MCF 10A (cell line): ENCODE data around the gene TMEM219. TPM values are rescaled to one million over a fixed set of nuclear protein-coding genes. Genes with fewer than 3 reads are reported as not detected.
"Not testable (repeated sequence)": the region's sequence is repeated elsewhere in the genome, so short reads cannot be mapped to it uniquely, and the experiment has no call there.

Source experiments
- BruUV-seq: library from RNA; stranded (reverse); fragments of 400-500 nt; replicated peaks from 2 replicates; lab custom pipeline; 2021; lab: Mats Ljungman, UMichigan
- CTCF ChIA-PET: fragments of 300-600 bp; sonication (Branson Sonifier 250); formaldehyde crosslinking; extraction: SDS; loops from one replicate; lab custom pipeline; 2021; ENCODE audit warnings: antibody characterized with exemption, inconsistent platforms; lab: Yijun Ruan, JAX
- POLR2A ChIA-PET: fragments of 300-600, 350-650 bp; sonication (Branson Sonifier 250); formaldehyde crosslinking; extraction: SDS; loops from one replicate; lab custom pipeline; 2020; ENCODE audit warnings: antibody characterized with exemption, inconsistent platforms; lab: Yijun Ruan, JAX
- DNase-seq: peaks from one replicate; pipeline ENCODE4 v3.0.0-alpha.2; 2018; ENCODE audit not compliant: unreplicated experiment
- H3K27ac Mint-ChIP-seq: one replicate; pipeline ENCODE4 v1.8.0; 2022; ENCODE audit warnings: mild to moderate bottlenecking, low read depth, mixed read lengths; ENCODE audit not compliant: unreplicated experiment
- H3K27me3 Mint-ChIP-seq: one replicate; pipeline ENCODE4 v1.8.0; 2022; ENCODE audit warnings: mixed read lengths; ENCODE audit not compliant: insufficient read depth, unreplicated experiment
- H3K36me3 Mint-ChIP-seq: one replicate; pipeline ENCODE4 v1.8.0; 2022; ENCODE audit warnings: mild to moderate bottlenecking, moderate library complexity, mixed read lengths; ENCODE audit not compliant: insufficient read depth, unreplicated experiment
- H3K4me1 Mint-ChIP-seq: one replicate; pipeline ENCODE4 v1.8.0; 2022; ENCODE audit warnings: mixed read lengths; ENCODE audit not compliant: insufficient read depth, unreplicated experiment
- H3K4me3 Mint-ChIP-seq: one replicate; pipeline ENCODE4 v1.8.0; 2022; ENCODE audit warnings: mild to moderate bottlenecking, moderate library complexity, mixed read lengths; ENCODE audit not compliant: unreplicated experiment
- H3K9me3 Mint-ChIP-seq: one replicate; pipeline ENCODE4 v1.8.0; 2022; ENCODE audit warnings: mixed read lengths; ENCODE audit not compliant: unreplicated experiment
- CTCF ChIP-seq: fragments of 200-600 bp; IDR thresholded peaks from one replicate; pipeline ENCODE4 v1.8.0; 2022; ENCODE audit warnings: antibody characterized with exemption, mild to moderate bottlenecking; ENCODE audit not compliant: unreplicated experiment
- intact Hi-C: fragments of 100-400 bp; cut with micrococcal nuclease; formaldehyde crosslinking; loops from 2 replicates; pipeline ENCODE4 v1.14.1; 2022
- total RNA-seq: library from RNA; stranded (reverse); gene quantifications from 2 replicates; pipeline ENCODE4 v1.2.3, GENCODE V29; 2022

Gene TMEM219
- total RNA-seq, 1 experiment from 2014 or later: 62.1 TPM

DNA sequence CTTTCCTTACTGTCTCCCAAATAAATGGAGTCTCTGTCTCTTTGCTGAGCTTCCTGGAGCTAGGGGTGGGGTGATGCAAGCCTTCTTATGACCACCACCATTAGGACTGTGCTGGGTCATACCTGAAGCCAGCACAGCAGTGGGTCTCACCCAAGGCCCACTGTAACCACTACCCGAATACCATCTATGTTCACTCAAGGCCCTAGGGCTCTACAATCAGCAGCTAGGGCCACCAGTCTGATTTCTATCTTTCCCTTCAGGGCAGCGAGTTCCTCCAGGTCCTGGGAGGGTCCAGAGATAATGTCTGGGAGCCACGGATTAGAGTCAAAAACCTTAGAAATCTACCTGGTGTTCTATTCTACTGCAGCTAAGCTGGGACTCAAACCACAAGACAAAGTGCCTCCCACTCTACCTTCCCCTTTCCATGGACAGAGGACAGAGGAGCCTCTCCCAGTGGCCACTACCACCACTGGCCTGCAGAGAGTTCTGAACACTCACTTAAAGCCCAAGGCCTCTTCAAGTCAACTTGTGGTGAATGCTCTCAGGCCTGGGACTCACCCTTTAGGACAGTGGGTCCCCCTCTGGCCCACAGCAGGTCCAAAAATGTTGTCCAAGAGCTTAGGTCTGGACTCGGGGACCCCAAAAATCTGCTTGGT lies 10.9 kb upstream of the TMEM219 start:
- H3K27ac Mint-ChIP-seq: no peak overlapping the region
- ChIA-PET CTCF (interaction anchor here (0.6 kb wide), 1 partner anchor 28 kb away, joined by 3 read pairs; no protein-coding TSS in a partner anchor), POLR2A (interaction anchor here (1.0 to 1.8 kb wide), 3 partner anchors 11 to 51 kb away, joined by 4 to 6 read pairs (median 4); partner anchors contain the start of gene TMEM219)
- intact Hi-C loops: no loop called here
- no peaks in the 10 kb centered on the region for H3K36me3 Mint-ChIP-seq
- no peak for TF ChIP-seq CTCF
- H3K4me3 Mint-ChIP-seq: no peak overlapping the region
- H3K27me3 Mint-ChIP-seq: no peaks in the 10 kb centered on the region
- no peaks in the 10 kb centered on the region for H3K4me1 Mint-ChIP-seq
- DNase-seq: no peak
- BruUV-seq: no TSS peak
- no peaks in the 10 kb centered on the region for H3K9me3 Mint-ChIP-seq

DNA sequence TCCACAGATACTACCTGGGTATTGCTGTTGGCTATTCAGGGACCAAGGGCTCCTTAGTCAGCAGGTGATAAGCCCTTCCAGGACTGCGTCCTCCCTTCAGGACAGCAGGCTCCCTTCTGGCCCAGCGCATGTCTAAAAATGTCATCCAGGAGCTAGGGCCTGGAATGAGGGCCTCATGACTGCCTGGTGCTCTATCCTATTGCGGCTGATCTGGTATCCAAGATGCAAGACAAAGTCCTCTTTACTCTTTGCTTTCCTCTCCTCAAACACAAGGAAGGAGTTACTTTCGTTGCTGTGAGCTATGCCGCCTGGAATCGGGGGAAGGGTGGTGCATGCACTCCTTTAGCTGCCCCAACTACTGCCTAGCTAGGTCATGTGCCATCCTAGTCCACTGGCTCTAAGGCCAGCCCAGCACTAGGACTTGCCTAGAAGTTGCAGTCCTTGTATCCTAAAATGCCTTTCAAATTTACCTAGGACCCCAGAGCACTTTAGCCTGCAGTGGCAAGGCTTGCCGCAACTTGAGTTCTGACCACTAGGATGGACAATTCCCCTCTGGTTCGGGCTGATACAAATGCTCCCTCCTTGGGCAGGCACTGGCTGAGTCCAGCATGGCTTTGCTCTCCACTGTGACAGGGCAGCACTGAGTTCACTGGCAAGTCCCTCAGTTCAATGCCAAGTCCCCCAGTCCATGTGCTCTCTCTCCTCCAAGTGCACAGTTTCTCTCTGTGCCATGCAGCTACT lies 10.1 kb upstream of the TMEM219 start:
- intact Hi-C loops: no loop called here

DNA sequence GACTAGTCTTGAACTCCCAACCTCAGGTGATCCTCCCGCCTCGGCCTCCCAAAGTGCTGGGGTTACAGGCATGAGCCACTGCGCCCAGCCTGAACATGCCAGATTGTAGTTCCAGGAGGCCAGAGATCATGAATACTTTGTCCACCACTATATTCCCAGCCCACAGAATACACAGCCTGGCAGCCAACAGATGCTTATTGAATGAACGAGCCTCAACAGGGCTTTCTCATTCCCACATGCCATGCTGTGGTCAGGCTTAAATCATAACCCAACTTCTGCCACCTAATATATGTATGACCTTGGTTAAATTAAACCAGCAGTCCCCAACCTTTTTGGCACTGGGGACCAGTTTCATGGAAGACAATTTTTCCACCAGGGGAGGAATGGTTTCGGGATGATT lies 3.1 kb upstream of the TMEM219 start:
- Mint-ChIP-seq H3K9me3 (no peaks in the 10 kb centered on the region), H3K27ac (no peak overlapping the region), H3K4me3 (no peak overlapping the region), H3K27me3 (no peaks in the 10 kb centered on the region), H3K36me3 (peaks cover 10% of the 10 kb centered on the region), H3K4me1 (peaks cover 16% of the 10 kb centered on the region)
- DNase-seq: no peak
- ChIA-PET CTCF (no interaction called here), POLR2A (interaction anchor here (0.7 kb wide), 1 partner anchor 652 kb away, joined by 3 read pairs; no protein-coding TSS in a partner anchor)
- no TSS peak for BruUV-seq
- no peak for TF ChIP-seq CTCF
- intact Hi-C loops: no loop called here

More for the DNA sequence above, 10.1 kb upstream of the TMEM219 start:
- CTCF ChIA-PET: interaction anchor here (1.0 kb wide), 1 partner anchor 10 kb away, joined by 5 read pairs; the partner anchor contains the start of gene TMEM219
- no TSS peak for BruUV-seq
- Mint-ChIP-seq H3K4me1 (no peaks in the 10 kb centered on the region), H3K27ac (no peak overlapping the region), H3K4me3 (no peak overlapping the region), H3K27me3 (no peaks in the 10 kb centered on the region), H3K9me3 (no peaks in the 10 kb centered on the region), H3K36me3 (no peaks in the 10 kb centered on the region)
- no peak for TF ChIP-seq CTCF
- POLR2A ChIA-PET: interaction anchor here (0.8 to 1.0 kb wide), 3 partner anchors 7 to 14 kb away, joined by 3 to 4 read pairs (median 3); no protein-coding TSS in a partner anchor
- no peak for DNase-seq

DNA sequence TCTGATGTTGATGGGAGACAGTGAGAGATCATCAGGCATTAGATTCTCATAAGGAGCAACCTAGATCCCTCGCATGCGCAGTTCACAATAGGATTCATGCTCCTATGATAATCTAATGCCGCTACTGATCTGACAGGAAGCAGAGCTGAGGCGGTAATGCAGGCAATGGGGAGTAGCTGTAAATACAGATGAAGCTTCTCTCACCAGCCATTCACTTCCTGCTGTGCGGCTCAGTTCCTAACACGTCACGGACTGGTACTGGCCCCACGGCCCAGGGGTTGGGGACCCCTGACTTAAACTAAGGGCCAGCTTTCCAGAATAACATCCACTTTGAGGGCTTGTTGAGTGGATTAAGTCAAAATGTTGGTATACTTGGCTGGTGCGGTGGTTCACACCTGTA lies 2.6 kb upstream of the TMEM219 start:
- Mint-ChIP-seq H3K27ac (no peak overlapping the region), H3K4me3 (no peak overlapping the region), H3K4me1 (peaks cover 16% of the 10 kb centered on the region), H3K9me3 (no peaks in the 10 kb centered on the region), H3K36me3 (peaks cover 10% of the 10 kb centered on the region), H3K27me3 (no peaks in the 10 kb centered on the region)
- TF ChIP-seq CTCF: no peak
- POLR2A ChIA-PET: no interaction called here
- CTCF ChIA-PET: no interaction called here
- no peak for DNase-seq
- intact Hi-C loops: no loop called here
- no TSS peak for BruUV-seq

DNA sequence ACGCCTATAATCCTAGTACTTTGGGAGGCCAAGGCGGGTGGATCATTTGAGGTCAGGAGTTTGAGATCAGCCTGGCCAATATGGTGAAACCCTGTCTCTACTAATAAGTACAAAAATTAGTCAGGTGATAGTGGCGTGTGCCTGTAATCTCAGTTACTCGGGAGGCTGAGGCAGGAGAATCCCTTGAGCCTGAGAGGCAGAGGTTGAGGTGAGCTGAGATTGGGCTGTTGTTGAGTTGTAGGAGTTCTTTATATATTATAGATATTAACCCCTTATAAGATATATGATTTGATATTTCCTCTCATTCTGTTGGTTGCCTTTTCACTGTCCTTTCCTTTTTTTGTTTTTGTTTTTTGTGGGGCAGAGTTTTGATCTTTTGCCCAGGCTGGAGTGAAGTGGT lies 2.1 kb upstream of the TMEM219 start:
- H3K4me1 Mint-ChIP-seq: peaks cover 16% of the 10 kb centered on the region
- H3K27me3 Mint-ChIP-seq, intact Hi-C loops, BruUV-seq, H3K27ac Mint-ChIP-seq, H3K9me3 Mint-ChIP-seq, CTCF ChIA-PET, H3K4me3 Mint-ChIP-seq, DNase-seq: not testable (repeated sequence)
- H3K36me3 Mint-ChIP-seq: peaks cover 10% of the 10 kb centered on the region
- POLR2A ChIA-PET: interaction anchor here (0.7 to 3.8 kb wide), 2 partner anchors 16 to 94 kb away, joined by 3 to 34 read pairs; no protein-coding TSS in a partner anchor
